Breast epithelium (tissue), 3 donors: ENCODE measurements around the gene ADRA2B.

Experiments
- POLR2A ChIP-seq: fragments of 450-650 bp; IDR thresholded peaks from one replicate; pipeline ENCODE4 v1.6.1; 2016; ENCODE audit warnings: antibody characterized with exemption, mild to moderate bottlenecking, moderate library complexity
- POLR2AphosphoS5 ChIP-seq, 3 donors: sonication (generic); formaldehyde crosslinking; IDR thresholded peaks; one replicate each; pipeline ENCODE4 v1.6.1; 2017; ENCODE audit warnings: antibody characterized with exemption in 3 of 3
- TF ChIP-seq, protein P1 (sequence below), 3 donors: fragments of 450-650 bp; IDR thresholded peaks; one replicate each; pipeline ENCODE4 v1.5.1; 2016 to 2017; ENCODE audit warnings: antibody characterized with exemption in 3 of 3, mild to moderate bottlenecking in 3 of 3, moderate library complexity in 3 of 3

DNA sequence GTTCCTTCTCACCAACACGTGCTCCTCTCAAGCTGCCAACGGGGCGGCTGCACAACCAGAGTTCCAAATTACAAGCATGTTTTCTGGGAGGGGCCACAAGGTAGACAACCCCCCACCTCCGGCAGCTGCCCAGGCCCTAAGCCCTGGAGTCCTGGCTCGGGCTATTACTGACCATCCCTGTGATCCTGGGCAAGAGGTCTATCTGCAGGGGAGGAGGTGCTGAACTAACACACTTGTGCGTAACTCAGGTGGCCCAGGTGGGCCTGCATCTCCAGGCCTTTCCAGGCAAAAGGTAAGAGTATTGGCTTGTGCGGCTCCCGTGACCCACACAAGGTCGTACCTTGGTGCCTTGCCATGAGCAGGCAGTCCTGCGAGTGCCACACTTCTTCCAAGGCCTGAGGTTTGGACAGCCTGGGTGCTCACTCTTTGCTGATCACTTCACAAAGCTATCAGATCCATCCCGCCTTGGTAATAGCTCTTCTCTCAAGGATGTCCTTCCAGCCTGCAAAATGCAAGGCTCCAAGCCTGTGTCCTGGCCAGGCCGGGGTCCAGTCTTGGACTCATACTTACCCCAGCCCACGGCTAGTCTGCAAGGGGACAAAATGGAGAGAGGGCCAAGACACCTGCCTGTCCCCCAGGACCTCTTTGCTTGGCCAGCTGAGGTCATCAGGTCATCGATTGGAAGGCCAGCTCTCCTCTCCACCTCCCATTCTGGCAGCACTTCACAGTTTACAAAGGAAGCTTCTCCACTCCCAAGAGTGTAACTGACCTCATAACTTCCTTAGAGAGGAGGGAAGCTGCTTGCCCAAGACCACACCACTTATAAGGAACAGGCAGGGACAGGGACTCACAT is 33.9 kb downstream of the ADRA2B start:
- TF ChIP-seq, protein P1, sequence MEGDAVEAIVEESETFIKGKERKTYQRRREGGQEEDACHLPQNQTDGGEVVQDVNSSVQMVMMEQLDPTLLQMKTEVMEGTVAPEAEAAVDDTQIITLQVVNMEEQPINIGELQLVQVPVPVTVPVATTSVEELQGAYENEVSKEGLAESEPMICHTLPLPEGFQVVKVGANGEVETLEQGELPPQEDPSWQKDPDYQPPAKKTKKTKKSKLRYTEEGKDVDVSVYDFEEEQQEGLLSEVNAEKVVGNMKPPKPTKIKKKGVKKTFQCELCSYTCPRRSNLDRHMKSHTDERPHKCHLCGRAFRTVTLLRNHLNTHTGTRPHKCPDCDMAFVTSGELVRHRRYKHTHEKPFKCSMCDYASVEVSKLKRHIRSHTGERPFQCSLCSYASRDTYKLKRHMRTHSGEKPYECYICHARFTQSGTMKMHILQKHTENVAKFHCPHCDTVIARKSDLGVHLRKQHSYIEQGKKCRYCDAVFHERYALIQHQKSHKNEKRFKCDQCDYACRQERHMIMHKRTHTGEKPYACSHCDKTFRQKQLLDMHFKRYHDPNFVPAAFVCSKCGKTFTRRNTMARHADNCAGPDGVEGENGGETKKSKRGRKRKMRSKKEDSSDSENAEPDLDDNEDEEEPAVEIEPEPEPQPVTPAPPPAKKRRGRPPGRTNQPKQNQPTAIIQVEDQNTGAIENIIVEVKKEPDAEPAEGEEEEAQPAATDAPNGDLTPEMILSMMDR (IDR thresholded peaks at IDR 0.05), result no peak
- TF ChIP-seq POLR2AphosphoS5 (IDR thresholded peaks at IDR 0.05) (no peak), POLR2A (no peak)
